ENCODE data around the gene RAD51B. TPM values are rescaled to one million over a fixed set of nuclear protein-coding genes. Genes with fewer than 3 reads are reported as not detected.

The RAD51B gene
- total RNA-seq, 4 donors from 2014 or later: 6.2 to 39.9 (median 12.9) TPM

GRCh38 chr14:68767248-68767645 is 947.7 kb downstream of the RAD51B start:
- TF ChIP-seq POLR2A (IDR thresholded peaks at IDR 0.05) (no peak), CTCF (IDR thresholded peaks at IDR 0.05) (no peak)
- 91% methylated on average over 4 to 5 of the region's 5 CpGs for WGBS, 2 donors
- intact Hi-C loops (cut with DNase I): no loop called here
- Histone ChIP-seq H3K27ac (no peak overlapping the region), H3K9me3 (no peaks in the 10 kb centered on the region), H3K36me3 (no peaks in the 10 kb centered on the region), H3K4me3 (no peak overlapping the region), H3K4me1 (peaks cover 7 to 36% (median 15%) of the 10 kb centered on the region in 3 donors), H3K27me3 (no peaks in the 10 kb centered on the region)
- no peak for DNase-seq

GRCh38 chr14:68768316-68768715 is 948.7 kb downstream of the RAD51B start:
- Histone ChIP-seq H3K27me3 (no peaks in the 10 kb centered on the region), H3K4me3 (no peak overlapping the region), H3K27ac (no peak overlapping the region), H3K4me1 (peaks cover 0 to 33% (median 8%) of the 10 kb centered on the region in 3 donors), H3K9me3 (no peaks in the 10 kb centered on the region), H3K36me3 (no peaks in the 10 kb centered on the region)
- 92 to 94% methylated on average over 4 to 7 of the region's 7 CpGs for WGBS, 2 donors
- TF ChIP-seq POLR2A (IDR thresholded peaks at IDR 0.05): no peak
- no peak for TF ChIP-seq CTCF (IDR thresholded peaks at IDR 0.05)
- intact Hi-C loops (cut with DNase I): no loop called here
- no peak for DNase-seq

- no peak for DNase-seq
- WGBS, 2 donors: 88 to 96% methylated on average over 6 to 7 of the region's 9 CpGs
- Histone ChIP-seq H3K27me3 (no peaks in the 10 kb centered on the region), H3K36me3 (no peaks in the 10 kb centered on the region), H3K4me1 (peaks cover 0 to 31% (median 6%) of the 10 kb centered on the region in 3 donors), H3K9me3 (no peaks in the 10 kb centered on the region), H3K27ac (peak overlapping the region in 1 of 4 donors; percentile 39), H3K4me3 (no peak overlapping the region)
- intact Hi-C loops (cut with DNase I): loop anchor here (10.0 kb wide), 1 partner anchor 55 kb away; no protein-coding TSS in a partner anchor
- TF ChIP-seq CTCF (IDR thresholded peaks at IDR 0.05) (no peak), POLR2A (IDR thresholded peaks at IDR 0.05) (no peak)
Observed at GRCh38 chr14:68770051-68770450, 950.5 kb downstream of the RAD51B start.

- DNase-seq: no peak
- intact Hi-C loops (cut with DNase I): loop anchor here (10.0 kb wide), 1 partner anchor 56 kb away; no protein-coding TSS in a partner anchor
Observed at GRCh38 chr14:68770553-68771286, 951.1 kb downstream of the RAD51B start.

More at GRCh38 chr14:68770553-68771286, 951.1 kb downstream of the RAD51B start:
- Histone ChIP-seq H3K27ac (peak overlapping the region; percentile 1 to 81 (median 55)), H3K27me3 (no peaks in the 10 kb centered on the region), H3K9me3 (no peaks in the 10 kb centered on the region), H3K4me3 (no peak overlapping the region), H3K36me3 (no peaks in the 10 kb centered on the region), H3K4me1 (peaks cover 0 to 31% (median 6%) of the 10 kb centered on the region in 3 donors)
- WGBS, 2 donors: 78 to 84% methylated on average over 6 to 8 of the region's 11 CpGs
- no peak for TF ChIP-seq POLR2A (IDR thresholded peaks at IDR 0.05)
- TF ChIP-seq CTCF (IDR thresholded peaks at IDR 0.05): no peak
